ENCODE results near the gene ADARB1.

ADARB1 gene

GRCh38 chr21:45164124-45164511 is 89.7 kb downstream of the ADARB1 start:
- Histone ChIP-seq H3K9me3 (ENCODE audit: control insufficient read depth, insufficient read depth, low read depth, low read length) (no peaks in the 10 kb centered on the region), H3K4me3 (ENCODE audit: low read depth, low read length) (no peak overlapping the region), H3K36me3 (ENCODE audit: control insufficient read depth in 2 of 2, insufficient read depth in 1 of 2, low read length in 2 of 2) (no peaks in the 10 kb centered on the region), H3K4me1 (ENCODE audit: control insufficient read depth, insufficient read depth, low read length) (peaks cover 2% of the 10 kb centered on the region; the same call in 1 of the 2 replicates), H3K27ac (ENCODE audit: extremely low read depth, low read depth, low read length) (no peak overlapping the region)
- ChIA-PET POLR2A (no interaction called here), CTCF (interaction anchor here (0.6 to 10.3 kb wide), 2 partner anchors 25 to 398 kb away, joined by 3 to 100 read pairs; no protein-coding TSS in a partner anchor)
- TF ChIP-seq ZNF214 (tag by site-specific recombination; IDR thresholded peaks at IDR 0.05; ENCODE audit: borderline replicate concordance), result no peak
- peak; percentile 43 for TF ChIP-seq ZFHX2 (tag by site-specific recombination; conservative IDR thresholded peaks at IDR 0.05)
- TF ChIP-seq ZNF146 (tag by site-specific recombination; IDR thresholded peaks at IDR 0.05), result no peak
- TF ChIP-seq ZNF391 (tag by site-specific recombination; IDR thresholded peaks at IDR 0.05; ENCODE audit: borderline replicate concordance, low read depth), result no peak
- peak; percentile 30; the same call in 1 of the 2 replicates for TF ChIP-seq EGR2 (tag by site-specific recombination; IDR thresholded peaks at IDR 0.05; ENCODE audit: low read depth)
- TF ChIP-seq, protein P1, sequence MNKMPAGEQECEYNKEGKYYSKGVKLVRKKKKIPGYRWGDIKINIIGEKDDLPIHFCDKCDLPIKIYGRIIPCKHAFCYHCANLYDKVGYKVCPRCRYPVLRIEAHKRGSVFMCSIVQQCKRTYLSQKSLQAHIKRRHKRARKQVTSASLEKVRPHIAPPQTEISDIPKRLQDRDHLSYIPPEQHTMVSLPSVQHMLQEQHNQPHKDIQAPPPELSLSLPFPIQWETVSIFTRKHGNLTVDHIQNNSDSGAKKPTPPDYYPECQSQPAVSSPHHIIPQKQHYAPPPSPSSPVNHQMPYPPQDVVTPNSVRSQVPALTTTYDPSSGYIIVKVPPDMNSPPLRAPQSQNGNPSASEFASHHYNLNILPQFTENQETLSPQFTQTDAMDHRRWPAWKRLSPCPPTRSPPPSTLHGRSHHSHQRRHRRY (tag by site-specific recombination; IDR thresholded peaks at IDR 0.05), result no peak
- TF ChIP-seq ZNF26 (tag by site-specific recombination; IDR thresholded peaks at IDR 0.05), result no peak

GRCh38 chr21:45164838-45165237 is 90.5 kb downstream of the ADARB1 start:
- TF ChIP-seq REPIN1 (tag by site-specific recombination; IDR thresholded peaks at IDR 0.05; ENCODE audit: low read depth) (no peak), ZSCAN16 (tag by site-specific recombination; IDR thresholded peaks at IDR 0.05) (no peak), ZFP37 (tag by site-specific recombination; IDR thresholded peaks at IDR 0.05) (no peak), ZNF514 (tag by site-specific recombination; IDR thresholded peaks at IDR 0.05) (no peak), ZNF132 (tag by site-specific recombination; IDR thresholded peaks at IDR 0.05; ENCODE audit: borderline replicate concordance) (no peak), ZBTB8A (tag by site-specific recombination; IDR thresholded peaks at IDR 0.05) (no peak)
- H3K4me3 ChIP-seq (ENCODE audit: low read depth, low read length), result no peak overlapping the region
- H3K36me3 ChIP-seq (ENCODE audit: control insufficient read depth in 2 of 2, insufficient read depth in 1 of 2, low read length in 2 of 2), result no peaks in the 10 kb centered on the region
- no peak overlapping the region for H3K27ac ChIP-seq (ENCODE audit: extremely low read depth, low read depth, low read length)
- no peaks in the 10 kb centered on the region for H3K9me3 ChIP-seq (ENCODE audit: control insufficient read depth, insufficient read depth, low read depth, low read length)
- ChIA-PET POLR2A (no interaction called here), CTCF (interaction anchor here (10.3 kb wide), 1 partner anchor 26 kb away, joined by 100 read pairs; no protein-coding TSS in a partner anchor)
- H3K4me1 ChIP-seq (ENCODE audit: control insufficient read depth, insufficient read depth, low read length), result peaks cover 2% of the 10 kb centered on the region; the same call in 1 of the 2 replicates

GRCh38 chr21:45166931-45167330 is 92.6 kb downstream of the ADARB1 start:
- Histone ChIP-seq H3K36me3 (ENCODE audit: control insufficient read depth in 2 of 2, insufficient read depth in 1 of 2, low read length in 2 of 2) (no peaks in the 10 kb centered on the region), H3K27ac (ENCODE audit: extremely low read depth, low read depth, low read length) (no peak overlapping the region), H3K4me1 (ENCODE audit: control insufficient read depth, insufficient read depth, low read length) (peaks cover 2% of the 10 kb centered on the region; the same call in 1 of the 2 replicates), H3K4me3 (ENCODE audit: low read depth, low read length) (no peak overlapping the region), H3K9me3 (ENCODE audit: control insufficient read depth, insufficient read depth, low read depth, low read length) (no peaks in the 10 kb centered on the region)
- ChIA-PET CTCF (interaction anchor here (1.5 to 10.3 kb wide), 2 partner anchors 28 to 273 kb away, joined by 4 to 100 read pairs; no protein-coding TSS in a partner anchor), POLR2A (interaction anchor here (0.6 kb wide), 1 partner anchor 123 kb away, joined by 3 read pairs; no protein-coding TSS in a partner anchor)
- TF ChIP-seq, protein P2, sequence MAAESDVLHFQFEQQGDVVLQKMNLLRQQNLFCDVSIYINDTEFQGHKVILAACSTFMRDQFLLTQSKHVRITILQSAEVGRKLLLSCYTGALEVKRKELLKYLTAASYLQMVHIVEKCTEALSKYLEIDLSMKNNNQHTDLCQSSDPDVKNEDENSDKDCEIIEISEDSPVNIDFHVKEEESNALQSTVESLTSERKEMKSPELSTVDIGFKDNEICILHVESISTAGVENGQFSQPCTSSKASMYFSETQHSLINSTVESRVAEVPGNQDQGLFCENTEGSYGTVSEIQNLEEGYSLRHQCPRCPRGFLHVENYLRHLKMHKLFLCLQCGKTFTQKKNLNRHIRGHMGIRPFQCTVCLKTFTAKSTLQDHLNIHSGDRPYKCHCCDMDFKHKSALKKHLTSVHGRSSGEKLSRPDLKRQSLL (tag by site-specific recombination; IDR thresholded peaks at IDR 0.05), result no peak
- TF ChIP-seq ZNF433 (tag by site-specific recombination; IDR thresholded peaks at IDR 0.05; ENCODE audit: low read depth) (no peak), ZNF529 (tag by site-specific recombination; IDR thresholded peaks at IDR 0.05; ENCODE audit: insufficient replicate concordance) (no peak), ZBTB44 (tag by site-specific recombination; IDR thresholded peaks at IDR 0.05) (no peak), HIC1 (tag by site-specific recombination; IDR thresholded peaks at IDR 0.05) (no peak), ZNF239 (tag by site-specific recombination; IDR thresholded peaks at IDR 0.05) (no peak), IKZF3 (tag by site-specific recombination; IDR thresholded peaks at IDR 0.05) (no peak), GLIS1 (tag by site-specific recombination; IDR thresholded peaks at IDR 0.05) (no peak)
- TF ChIP-seq, protein P3, sequence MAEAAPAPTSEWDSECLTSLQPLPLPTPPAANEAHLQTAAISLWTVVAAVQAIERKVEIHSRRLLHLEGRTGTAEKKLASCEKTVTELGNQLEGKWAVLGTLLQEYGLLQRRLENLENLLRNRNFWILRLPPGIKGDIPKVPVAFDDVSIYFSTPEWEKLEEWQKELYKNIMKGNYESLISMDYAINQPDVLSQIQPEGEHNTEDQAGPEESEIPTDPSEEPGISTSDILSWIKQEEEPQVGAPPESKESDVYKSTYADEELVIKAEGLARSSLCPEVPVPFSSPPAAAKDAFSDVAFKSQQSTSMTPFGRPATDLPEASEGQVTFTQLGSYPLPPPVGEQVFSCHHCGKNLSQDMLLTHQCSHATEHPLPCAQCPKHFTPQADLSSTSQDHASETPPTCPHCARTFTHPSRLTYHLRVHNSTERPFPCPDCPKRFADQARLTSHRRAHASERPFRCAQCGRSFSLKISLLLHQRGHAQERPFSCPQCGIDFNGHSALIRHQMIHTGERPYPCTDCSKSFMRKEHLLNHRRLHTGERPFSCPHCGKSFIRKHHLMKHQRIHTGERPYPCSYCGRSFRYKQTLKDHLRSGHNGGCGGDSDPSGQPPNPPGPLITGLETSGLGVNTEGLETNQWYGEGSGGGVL (tag by site-specific recombination; IDR thresholded peaks at IDR 0.05), result no peak
